GM12872 (cell line): ENCODE measurements around the gene ADGRG7.

ENCODE experiments used
- CTCF ChIP-seq: IDR thresholded peaks from 3 replicates; pipeline ENCODE4 v1.5.1; 2011; ENCODE audit warnings: low read depth, mild to moderate bottlenecking, low read length, moderate library complexity; ENCODE audit not compliant: insufficient read depth

ADGRG7 gene

GRCh38 chr3:100708989-100709841 is 99.8 kb downstream of the ADGRG7 start, which contains the start of gene TFG:
TSS of gene TFG (plus strand) at chr3:100709494. CDS start at chr3:100713686, 4,192 bp downstream.
- no peak for TF ChIP-seq CTCF

DNA sequence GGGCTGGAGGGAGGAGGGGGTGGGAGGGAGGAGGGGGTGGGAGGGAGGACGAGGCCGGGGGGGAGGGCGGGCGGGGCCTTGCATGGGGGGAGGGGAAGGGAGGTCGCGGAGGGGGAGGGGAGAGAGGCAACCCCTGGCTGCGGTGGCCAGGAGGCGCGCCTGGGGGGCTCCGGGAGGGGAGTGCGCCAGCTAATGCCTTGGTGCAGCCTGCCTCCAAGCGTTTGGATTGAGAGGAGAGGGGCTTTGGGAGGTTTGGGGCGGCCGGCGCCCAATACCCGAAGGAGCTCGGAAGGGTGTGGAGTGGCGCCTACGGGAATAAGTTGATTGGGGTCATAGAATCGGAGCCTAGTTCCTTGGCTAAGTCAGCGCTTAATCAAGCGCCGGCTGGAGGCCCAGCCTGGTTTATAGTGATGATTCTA is 100.5 kb downstream of the ADGRG7 start:
- no peak for TF ChIP-seq CTCF

GRCh38 chr3:100710261-100710968 is 101.0 kb downstream of the ADGRG7 start:
- TF ChIP-seq CTCF, result peak; percentile 39

DNA sequence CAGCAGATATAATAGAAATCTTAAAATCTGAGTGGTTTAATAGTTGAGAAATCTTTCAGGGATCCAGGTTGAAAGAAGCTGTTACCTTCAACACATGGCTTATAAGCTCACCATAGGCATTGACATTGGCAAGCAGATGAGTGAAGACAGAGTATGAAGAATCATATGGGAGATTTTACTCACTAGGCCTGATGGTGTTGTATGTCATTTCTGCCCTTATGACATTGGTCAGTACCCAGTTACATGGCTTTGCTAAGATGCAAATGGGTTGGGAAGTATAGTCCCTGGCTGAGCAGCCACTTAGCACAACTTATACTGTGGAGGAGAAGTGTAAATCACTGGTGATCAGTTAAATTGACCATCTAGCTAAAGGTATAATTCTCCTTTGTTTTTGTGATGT is 105.8 kb downstream of the ADGRG7 start:
- no peak for TF ChIP-seq CTCF

- TF ChIP-seq CTCF, result no peak
These were observed 107.7 kb downstream of the ADGRG7 start for GRCh38 chr3:100717063-100717462.

DNA sequence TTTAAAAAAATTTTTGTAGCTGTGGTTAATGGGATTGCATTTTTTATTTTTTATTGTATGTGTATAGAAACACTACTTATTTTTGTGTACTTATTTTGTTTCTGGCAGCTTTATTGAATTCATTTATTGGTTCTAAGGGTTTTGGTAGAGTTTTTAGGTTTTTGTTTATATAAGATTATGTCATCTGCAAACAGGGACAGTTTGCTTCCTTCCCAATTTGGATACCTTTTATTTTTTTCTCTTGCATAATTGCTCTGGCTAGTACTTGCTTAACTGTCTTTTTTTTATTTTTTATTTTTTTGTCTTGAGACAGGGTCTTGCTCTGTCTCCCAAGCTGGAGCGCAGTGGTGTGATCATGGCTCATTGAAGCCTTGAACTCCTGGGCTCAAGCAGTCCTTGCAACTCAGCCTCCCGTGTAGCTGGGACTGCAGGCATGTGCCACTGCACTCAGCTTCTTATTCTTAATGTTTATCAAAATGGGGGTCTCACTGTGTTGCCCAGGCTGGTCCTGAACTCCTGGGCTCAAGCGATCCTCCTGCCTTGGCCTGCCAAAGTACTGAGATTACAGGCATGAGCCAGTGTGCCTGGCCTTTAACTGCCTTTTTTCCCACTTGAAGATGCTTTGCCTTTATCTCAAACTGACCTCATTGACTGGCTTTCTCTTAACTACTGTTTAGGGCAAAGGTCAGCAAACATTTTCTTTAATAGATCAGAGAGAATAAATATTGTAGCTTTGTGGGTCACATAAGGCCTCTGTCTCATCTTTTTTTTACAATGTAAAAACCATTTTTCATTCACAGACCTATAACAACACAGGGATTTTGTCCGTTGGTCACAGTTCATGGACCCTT is 108.5 kb downstream of the ADGRG7 start:
- TF ChIP-seq CTCF, result no peak

- no peak for TF ChIP-seq CTCF
These were observed 109.7 kb downstream of the ADGRG7 start for GRCh38 chr3:100719136-100719535.
